ENCODE data around the gene MRPL36.

The MRPL36 gene

DNA sequence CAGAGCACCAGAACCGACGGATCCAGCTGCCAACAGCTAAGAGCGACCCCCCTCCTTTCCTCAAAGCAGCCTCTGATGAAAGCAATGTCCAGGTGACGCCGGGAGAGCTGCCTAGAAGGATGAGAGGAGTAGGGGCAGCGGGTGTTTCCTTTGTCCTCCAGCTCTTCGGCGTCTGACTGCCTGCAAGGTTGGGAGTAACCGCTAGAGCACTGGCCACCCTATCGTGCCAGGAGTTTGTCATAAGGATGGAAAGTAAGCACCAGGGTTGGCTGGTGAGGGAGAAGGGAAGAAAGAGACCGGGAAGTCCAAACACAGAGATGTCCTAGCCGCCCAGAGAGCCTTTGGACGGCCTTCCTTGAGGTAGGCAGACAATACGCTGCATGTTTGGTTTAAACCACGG, 10.8 kb downstream of the MRPL36 start:
- no peak for DNase-seq
- CTCF ChIA-PET: interaction anchor here (1.4 kb wide), 1 partner anchor 12 kb away, joined by 3 read pairs; no protein-coding TSS in a partner anchor
- peaks cover 0 to 9% (median 0%) of the 10 kb centered on the region in 5 experiments for H3K27me3 ChIP-seq (replicated peaks in 2 of 5; ENCODE audit: control insufficient read depth in 4 of 5, insufficient read depth in 5 of 5, low read length in 4 of 5)
- peaks cover 0 to 28% (median 7%) of the 10 kb centered on the region in 4 experiments for H3K4me1 ChIP-seq (ENCODE audit: control extremely low read depth in 1 of 4, control insufficient read depth in 4 of 4, insufficient read depth in 4 of 4, low read length in 3 of 4)
- POLR2A ChIA-PET: no interaction called here
- H3K4me3 ChIP-seq (ENCODE audit: control insufficient read depth in 1 of 7, extremely low read depth in 1 of 7, insufficient read depth in 4 of 7, low read depth in 2 of 7, low read length in 6 of 7): no peak overlapping the region
- H3K27ac ChIP-seq (ENCODE audit: insufficient read depth in 1 of 2, low read depth in 1 of 2, low read length in 2 of 2, poor library complexity in 1 of 2, severe bottlenecking in 2 of 2): no peak overlapping the region
- H3K9me3 ChIP-seq (ENCODE audit: control extremely low read depth in 1 of 5, control insufficient read depth in 4 of 5, insufficient read depth in 2 of 5, low read depth in 1 of 5, low read length in 4 of 5): no peaks in the 10 kb centered on the region
- 91% methylated on average over 15 of the region's 15 CpGs for WGBS (ENCODE audit: insufficient coverage)
- H3K36me3 ChIP-seq (ENCODE audit: control insufficient read depth in 4 of 4, insufficient read depth in 4 of 4, low read length in 3 of 4): no peaks in the 10 kb centered on the region

DNA sequence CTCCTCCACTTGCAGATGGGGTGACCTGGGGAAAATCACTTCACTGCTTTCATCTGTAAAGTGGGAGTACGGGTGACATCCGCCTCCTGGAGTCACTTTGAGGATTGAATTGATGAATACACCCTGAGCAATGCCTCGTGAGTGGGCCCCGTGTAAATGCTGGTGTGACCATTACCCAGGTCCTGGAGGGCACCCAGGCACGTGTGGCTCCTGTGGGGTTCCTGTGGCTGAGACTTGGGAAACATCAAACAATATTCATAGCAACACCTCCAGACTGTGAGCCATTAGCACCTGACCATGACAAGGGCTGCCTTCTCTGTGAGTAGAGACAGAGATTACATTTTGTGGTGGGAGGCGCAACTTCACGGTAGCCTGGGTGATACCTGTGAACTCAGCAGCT, 11.4 kb downstream of the MRPL36 start:
- 87% methylated on average over 5 of the region's 7 CpGs for WGBS (ENCODE audit: insufficient coverage)
- ChIA-PET CTCF (interaction anchor here (1.4 kb wide), 1 partner anchor 12 kb away, joined by 3 read pairs; no protein-coding TSS in a partner anchor), POLR2A (no interaction called here)
- Histone ChIP-seq H3K4me3 (ENCODE audit: control insufficient read depth in 1 of 7, extremely low read depth in 1 of 7, insufficient read depth in 4 of 7, low read depth in 2 of 7, low read length in 6 of 7) (no peak overlapping the region), H3K4me1 (ENCODE audit: control extremely low read depth in 1 of 4, control insufficient read depth in 4 of 4, insufficient read depth in 4 of 4, low read length in 3 of 4) (peaks cover 0 to 23% (median 5%) of the 10 kb centered on the region in 4 experiments), H3K9me3 (ENCODE audit: control extremely low read depth in 1 of 5, control insufficient read depth in 4 of 5, insufficient read depth in 2 of 5, low read depth in 1 of 5, low read length in 4 of 5) (no peaks in the 10 kb centered on the region), H3K27ac (ENCODE audit: insufficient read depth in 1 of 2, low read depth in 1 of 2, low read length in 2 of 2, poor library complexity in 1 of 2, severe bottlenecking in 2 of 2) (no peak overlapping the region), H3K36me3 (ENCODE audit: control insufficient read depth in 4 of 4, insufficient read depth in 4 of 4, low read length in 3 of 4) (no peaks in the 10 kb centered on the region), H3K27me3 (replicated peaks in 2 of 5; ENCODE audit: control insufficient read depth in 4 of 5, insufficient read depth in 5 of 5, low read length in 4 of 5) (peaks cover 0 to 11% (median 0%) of the 10 kb centered on the region in 5 experiments)
- no peak for DNase-seq

DNA sequence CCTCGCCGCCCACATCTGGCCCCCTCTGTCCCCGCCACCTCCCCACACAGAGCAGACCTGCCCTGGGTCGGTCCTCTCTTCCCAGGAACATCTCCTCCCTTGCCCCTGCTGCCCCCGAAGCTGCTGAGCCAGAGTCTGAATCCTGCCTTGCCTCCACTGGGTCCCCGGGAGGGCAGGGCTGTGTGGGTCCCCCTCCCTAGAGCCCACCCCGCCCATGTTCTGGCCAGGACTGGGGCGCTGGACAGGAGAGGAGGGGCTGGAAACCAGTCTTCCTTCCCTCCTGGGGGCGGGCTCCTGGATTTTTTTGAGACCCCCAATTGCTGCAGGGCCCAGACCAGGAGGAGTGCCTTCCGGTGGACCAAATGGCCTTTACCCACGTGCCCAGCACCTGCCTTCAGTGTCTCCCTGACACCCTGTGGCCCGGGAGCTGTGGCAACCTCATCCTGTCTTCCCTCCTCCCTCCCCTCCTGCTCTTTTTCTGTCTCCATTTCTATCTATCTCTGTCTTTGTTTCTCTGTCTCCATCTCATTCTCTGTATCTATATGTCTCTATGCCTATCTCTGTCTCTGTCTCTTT, 12.1 kb downstream of the MRPL36 start:
- ChIA-PET CTCF (interaction anchor here (1.4 kb wide), 1 partner anchor 13 kb away, joined by 3 read pairs; no protein-coding TSS in a partner anchor), POLR2A (no interaction called here)
- Histone ChIP-seq H3K4me1 (ENCODE audit: control extremely low read depth in 1 of 4, control insufficient read depth in 4 of 4, insufficient read depth in 4 of 4, low read length in 3 of 4) (peaks cover 0 to 16% (median 2%) of the 10 kb centered on the region in 4 experiments), H3K9me3 (ENCODE audit: control extremely low read depth in 1 of 5, control insufficient read depth in 4 of 5, insufficient read depth in 2 of 5, low read depth in 1 of 5, low read length in 4 of 5) (no peaks in the 10 kb centered on the region), H3K4me3 (ENCODE audit: control insufficient read depth in 1 of 7, extremely low read depth in 1 of 7, insufficient read depth in 4 of 7, low read depth in 2 of 7, low read length in 6 of 7) (no peak overlapping the region), H3K36me3 (ENCODE audit: control insufficient read depth in 4 of 4, insufficient read depth in 4 of 4, low read length in 3 of 4) (no peaks in the 10 kb centered on the region), H3K27ac (ENCODE audit: insufficient read depth in 1 of 2, low read depth in 1 of 2, low read length in 2 of 2, poor library complexity in 1 of 2, severe bottlenecking in 2 of 2) (no peak overlapping the region), H3K27me3 (replicated peaks in 2 of 5; ENCODE audit: control insufficient read depth in 4 of 5, insufficient read depth in 5 of 5, low read length in 4 of 5) (peaks cover 0 to 17% (median 4%) of the 10 kb centered on the region in 5 experiments)
- 99% methylated on average over 11 of the region's 12 CpGs for WGBS (ENCODE audit: insufficient coverage)
- no peak for DNase-seq

DNA sequence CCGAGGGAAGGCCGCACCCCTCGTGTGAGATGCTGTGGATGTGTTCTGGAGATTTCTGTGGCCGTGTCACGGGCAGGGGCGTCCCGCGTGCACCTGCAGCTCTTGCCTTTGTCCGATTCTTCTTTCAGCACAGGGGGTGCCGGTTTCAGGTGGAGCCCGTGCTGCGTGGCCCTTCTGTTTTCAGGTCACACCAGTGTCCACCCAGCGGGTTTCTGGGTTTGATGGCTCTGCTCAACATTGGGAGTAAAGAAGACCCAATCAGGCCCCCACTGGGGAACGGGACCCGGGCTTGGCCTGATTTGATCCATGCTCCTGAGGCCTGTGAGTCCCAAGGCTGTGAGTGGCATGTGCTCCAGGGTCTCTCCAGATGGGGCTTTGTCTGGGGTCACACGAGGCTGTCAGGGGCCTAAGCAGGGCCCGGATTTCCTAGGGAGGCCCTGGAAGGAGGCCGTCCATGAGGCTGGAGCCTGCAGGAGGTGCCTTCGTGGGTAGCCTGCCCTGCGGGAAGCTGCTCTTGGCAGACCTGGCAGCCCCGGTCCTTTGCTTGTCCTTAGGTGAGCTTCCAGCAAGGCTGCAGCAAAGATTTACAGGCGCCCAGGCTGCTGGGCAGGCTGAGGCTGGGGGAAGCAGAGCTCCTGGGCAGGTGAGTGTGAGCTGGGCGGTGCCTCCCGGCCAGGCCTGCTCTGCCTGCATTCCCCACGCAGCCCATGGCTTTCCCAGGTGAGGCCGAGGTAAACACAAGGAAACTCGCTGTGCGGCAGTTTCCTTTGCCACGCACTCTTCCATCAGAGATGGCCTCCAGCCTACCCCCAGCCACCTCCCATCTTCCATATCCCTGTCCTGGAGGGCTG, 12.8 kb downstream of the MRPL36 start:
- Histone ChIP-seq H3K4me3 (ENCODE audit: control insufficient read depth in 1 of 7, extremely low read depth in 1 of 7, insufficient read depth in 4 of 7, low read depth in 2 of 7, low read length in 6 of 7) (no peak overlapping the region), H3K4me1 (ENCODE audit: control extremely low read depth in 1 of 4, control insufficient read depth in 4 of 4, insufficient read depth in 4 of 4, low read length in 3 of 4) (peaks cover 0 to 10% (median 0%) of the 10 kb centered on the region in 4 experiments), H3K9me3 (ENCODE audit: control extremely low read depth in 1 of 5, control insufficient read depth in 4 of 5, insufficient read depth in 2 of 5, low read depth in 1 of 5, low read length in 4 of 5) (no peaks in the 10 kb centered on the region), H3K27me3 (replicated peaks in 2 of 5; ENCODE audit: control insufficient read depth in 4 of 5, insufficient read depth in 5 of 5, low read length in 4 of 5) (peaks cover 0 to 22% (median 9%) of the 10 kb centered on the region in 5 experiments), H3K27ac (ENCODE audit: insufficient read depth in 1 of 2, low read depth in 1 of 2, low read length in 2 of 2, poor library complexity in 1 of 2, severe bottlenecking in 2 of 2) (no peak overlapping the region), H3K36me3 (ENCODE audit: control insufficient read depth in 4 of 4, insufficient read depth in 4 of 4, low read length in 3 of 4) (no peaks in the 10 kb centered on the region)
- ChIA-PET POLR2A (no interaction called here), CTCF (no interaction called here)
- DNase-seq: no peak
- WGBS (ENCODE audit: insufficient coverage): 99% methylated on average over 26 of the region's 29 CpGs

DNA sequence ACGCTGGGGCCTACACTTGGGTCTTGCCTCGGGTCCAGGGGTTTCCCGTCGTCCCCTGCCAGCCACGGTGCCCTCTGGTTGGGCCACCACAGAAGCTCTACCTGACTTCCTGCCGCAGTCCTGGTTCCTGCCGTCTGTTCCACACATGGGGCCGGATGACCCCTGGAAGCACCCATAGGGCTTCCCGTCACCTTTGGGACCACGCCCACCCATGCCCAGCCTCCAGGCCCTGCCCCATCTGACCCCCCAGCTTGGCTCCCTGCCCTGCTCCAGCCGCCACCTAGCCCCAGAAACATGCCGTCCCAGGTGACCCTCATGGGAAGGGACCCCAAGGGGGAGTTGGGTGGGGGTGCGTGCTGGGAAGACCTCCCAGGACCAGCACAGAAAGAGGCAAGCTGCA, 13.7 kb downstream of the MRPL36 start:
- no peak overlapping the region for H3K27ac ChIP-seq (ENCODE audit: insufficient read depth in 1 of 2, low read depth in 1 of 2, low read length in 2 of 2, poor library complexity in 1 of 2, severe bottlenecking in 2 of 2)
- H3K27me3 ChIP-seq (replicated peaks in 2 of 5; ENCODE audit: control insufficient read depth in 4 of 5, insufficient read depth in 5 of 5, low read length in 4 of 5): peaks cover 0 to 25% (median 9%) of the 10 kb centered on the region in 5 experiments
- no peaks in the 10 kb centered on the region for H3K36me3 ChIP-seq (ENCODE audit: control insufficient read depth in 4 of 4, insufficient read depth in 4 of 4, low read length in 3 of 4)
- over 99% methylated on average over 10 of the region's 13 CpGs for WGBS (ENCODE audit: insufficient coverage)
- peaks cover 0 to 6% (median 0%) of the 10 kb centered on the region in 4 experiments for H3K4me1 ChIP-seq (ENCODE audit: control extremely low read depth in 1 of 4, control insufficient read depth in 4 of 4, insufficient read depth in 4 of 4, low read length in 3 of 4)
- CTCF ChIA-PET: no interaction called here
- H3K9me3 ChIP-seq (ENCODE audit: control extremely low read depth in 1 of 5, control insufficient read depth in 4 of 5, insufficient read depth in 2 of 5, low read depth in 1 of 5, low read length in 4 of 5): no peaks in the 10 kb centered on the region
- H3K4me3 ChIP-seq (ENCODE audit: control insufficient read depth in 1 of 7, extremely low read depth in 1 of 7, insufficient read depth in 4 of 7, low read depth in 2 of 7, low read length in 6 of 7): no peak overlapping the region
- DNase-seq: no peak
- POLR2A ChIA-PET: no interaction called here

DNA sequence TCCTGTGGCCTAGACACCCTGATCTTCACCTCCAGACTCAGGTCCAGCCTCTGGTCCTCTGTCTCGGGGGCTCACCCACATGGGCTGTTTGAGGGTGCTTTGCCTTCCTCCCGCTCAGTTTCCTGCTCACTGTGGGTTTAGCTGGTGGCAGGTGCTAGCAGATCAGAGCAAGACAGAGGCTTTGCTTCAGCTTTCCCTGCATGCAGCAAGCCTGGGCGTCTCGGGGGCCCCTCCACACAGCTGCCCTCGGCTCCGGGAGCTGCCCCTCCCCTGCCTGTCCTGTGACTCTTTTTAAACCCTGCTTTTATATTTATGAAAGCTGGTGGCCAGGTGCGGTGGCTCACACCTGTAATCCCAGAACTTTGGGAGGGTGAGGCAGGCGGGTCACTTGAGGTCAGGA, 14.6 kb downstream of the MRPL36 start:
- Histone ChIP-seq H3K4me3 (ENCODE audit: control insufficient read depth in 1 of 7, extremely low read depth in 1 of 7, insufficient read depth in 4 of 7, low read depth in 2 of 7, low read length in 6 of 7) (no peak overlapping the region), H3K36me3 (ENCODE audit: control insufficient read depth in 4 of 4, insufficient read depth in 4 of 4, low read length in 3 of 4) (no peaks in the 10 kb centered on the region), H3K9me3 (ENCODE audit: control extremely low read depth in 1 of 5, control insufficient read depth in 4 of 5, insufficient read depth in 2 of 5, low read depth in 1 of 5, low read length in 4 of 5) (no peaks in the 10 kb centered on the region), H3K4me1 (ENCODE audit: control extremely low read depth in 1 of 4, control insufficient read depth in 4 of 4, insufficient read depth in 4 of 4, low read length in 3 of 4) (peaks cover 0 to 3% (median 0%) of the 10 kb centered on the region in 4 experiments), H3K27ac (ENCODE audit: insufficient read depth in 1 of 2, low read depth in 1 of 2, low read length in 2 of 2, poor library complexity in 1 of 2, severe bottlenecking in 2 of 2) (no peak overlapping the region), H3K27me3 (replicated peaks in 2 of 5; ENCODE audit: control insufficient read depth in 4 of 5, insufficient read depth in 5 of 5, low read length in 4 of 5) (peaks cover 0 to 25% (median 9%) of the 10 kb centered on the region in 5 experiments)
- ChIA-PET CTCF (no interaction called here), POLR2A (no interaction called here)
- no peak for DNase-seq
- 80% methylated on average over 7 of the region's 8 CpGs for WGBS (ENCODE audit: insufficient coverage)
